IMR-90 (cell line): ENCODE results near the gene SLC9A5. TPM values are rescaled to one million over a fixed set of nuclear protein-coding genes. Genes with fewer than 3 reads are reported as not detected.
A peak's percentile ranks its signal among the peaks of the same experiment; 100 is the strongest.

Experiments
- ATAC-seq: fragments of 200-7000 bp; cut with Tn5 transposase; 2 replicates; pipeline ENCODE4 v1.9.1; 2020; ENCODE audit warnings: low read depth, mild to moderate bottlenecking, moderate library complexity
- BruUV-seq: library from RNA; stranded (reverse); fragments of 400-500 nt; replicated peaks from 2 replicates; lab custom pipeline; 2021; lab: Mats Ljungman, UMichigan
- CTCF ChIA-PET: fragments of 300-600 bp; formaldehyde crosslinking; extraction: SDS; loops from one replicate; lab custom pipeline; 2021; ENCODE audit warnings: antibody characterized with exemption; lab: Yijun Ruan, JAX
- POLR2A ChIA-PET: fragments of 300-600 bp; sonication (Branson Sonifier 250); formaldehyde crosslinking; loops from one replicate; lab custom pipeline; 2022; ENCODE audit warnings: antibody characterized with exemption; ENCODE audit not compliant: unreplicated experiment; lab: Charles Lee
- DNase-seq: peaks from one replicate; pipeline ENCODE4 v3.0.0; 2013
- H2AFZ ChIP-seq: replicated peaks from 2 replicates; pipeline ENCODE3; 2013; ENCODE audit warnings: low read length, mild to moderate bottlenecking; ENCODE audit not compliant: poor library complexity
- H2AK5ac ChIP-seq: 2 replicates; pipeline ENCODE4 v1.6.1; 2013; ENCODE audit warnings: low read depth, low read length, inconsistent platforms
- H2AK9ac ChIP-seq: replicated peaks from 2 replicates; pipeline ENCODE3; 2013; ENCODE audit warnings: mild to moderate bottlenecking, low read depth, low read length, moderate library complexity; ENCODE audit not compliant: poor library complexity
- H2BK120ac ChIP-seq: 2 replicates; pipeline ENCODE4 v1.6.1; 2013; ENCODE audit warnings: low read depth, low read length, inconsistent platforms
- H2BK15ac ChIP-seq: 3 replicates; pipeline ENCODE4 v1.6.1; 2013; ENCODE audit warnings: low read depth, low read length, inconsistent platforms
- H2BK20ac ChIP-seq: 2 replicates; pipeline ENCODE4 v1.6.1; 2013; ENCODE audit warnings: low read depth, mild to moderate bottlenecking, inconsistent platforms, low read length, moderate library complexity
- H2BK5ac ChIP-seq: 2 replicates; pipeline ENCODE4 v1.6.1; 2013; ENCODE audit warnings: mild to moderate bottlenecking, low read depth, low read length, inconsistent platforms; ENCODE audit not compliant: poor library complexity, severe bottlenecking
- H3K14ac ChIP-seq: replicated peaks from 2 replicates; pipeline ENCODE4 v1.6.1; 2013; ENCODE audit warnings: low read depth, low read length, inconsistent platforms
- H3K18ac ChIP-seq: 2 replicates; pipeline ENCODE4 v1.6.1; 2013; ENCODE audit warnings: low read depth, low read length, control low read depth
- H3K23ac ChIP-seq: 2 replicates; pipeline ENCODE4 v1.6.1; 2013; ENCODE audit warnings: low read depth, low read length, inconsistent platforms
- H3K27ac ChIP-seq: 2 replicates; pipeline ENCODE4 v1.5.1; 2013; ENCODE audit warnings: mild to moderate bottlenecking, control low read depth, low read length; ENCODE audit not compliant: insufficient read depth
- H3K27me3 ChIP-seq: 2 replicates; pipeline ENCODE4 v1.6.1; 2013; ENCODE audit warnings: low read length; ENCODE audit not compliant: control insufficient read depth, insufficient read depth
- H3K36me3 ChIP-seq: 2 replicates; pipeline ENCODE4 v1.6.1; 2013; ENCODE audit warnings: low read length, mixed read lengths; ENCODE audit not compliant: control insufficient read depth, insufficient read depth
- H3K4ac ChIP-seq: 2 replicates; pipeline ENCODE4 v1.6.1; 2013; ENCODE audit warnings: low read depth, low read length, inconsistent platforms
- H3K4me1 ChIP-seq: 2 replicates; pipeline ENCODE4 v1.6.1; 2013; ENCODE audit warnings: low read length, mixed read lengths; ENCODE audit not compliant: control insufficient read depth, insufficient read depth
- H3K4me2 ChIP-seq: 2 replicates; pipeline ENCODE4 v1.6.1; 2013; ENCODE audit warnings: low read depth, mild to moderate bottlenecking, control low read depth, low read length, moderate library complexity
- H3K4me3 ChIP-seq: 2 replicates; pipeline ENCODE4 v1.5.1; 2013; ENCODE audit warnings: low read depth, mild to moderate bottlenecking, control low read depth, low read length, moderate library complexity; ENCODE audit not compliant: insufficient read depth
- H3K56ac ChIP-seq: 2 replicates; pipeline ENCODE4 v1.6.1; 2013; ENCODE audit warnings: low read length, inconsistent platforms; ENCODE audit not compliant: insufficient read depth; ENCODE audit errors: extremely low read depth
- H3K79me1 ChIP-seq, 2 experiments: 2 replicates each; pipeline ENCODE4 v1.6.1; 2013; ENCODE audit warnings: low read length in 2 of 2, inconsistent platforms in 1 of 2, low read depth in 1 of 2
- H3K9ac ChIP-seq: 2 replicates; pipeline ENCODE4 v1.6.1; 2013; ENCODE audit warnings: low read depth, low read length, control low read depth
- H3K9me1 ChIP-seq: 2 replicates; pipeline ENCODE4 v1.6.1; 2013; ENCODE audit warnings: low read length, inconsistent platforms; ENCODE audit not compliant: insufficient read depth
- H3K9me3 ChIP-seq: 2 replicates; pipeline ENCODE4 v1.6.1; 2013; ENCODE audit warnings: low read length; ENCODE audit not compliant: control insufficient read depth, insufficient read depth
- H4K20me1 ChIP-seq: 2 replicates; pipeline ENCODE4 v1.6.1; 2013; ENCODE audit warnings: low read length, inconsistent platforms; ENCODE audit not compliant: insufficient read depth
- H4K5ac ChIP-seq: 2 replicates; pipeline ENCODE4 v1.6.1; 2013; ENCODE audit warnings: mild to moderate bottlenecking, low read depth, low read length, control low read depth
- H4K8ac ChIP-seq, 2 experiments: 2 replicates each; pipeline ENCODE4 v1.6.1; 2013; ENCODE audit warnings: low read depth in 2 of 2, low read length in 2 of 2, control low read depth in 1 of 2, inconsistent platforms in 1 of 2
- H4K91ac ChIP-seq: 2 replicates; pipeline ENCODE4 v1.6.1; 2013; ENCODE audit warnings: low read depth, low read length, inconsistent platforms; ENCODE audit not compliant: insufficient read depth
- RCOR1 ChIP-seq: IDR thresholded peaks from 2 replicates; pipeline ENCODE4 v1.6.1; 2012; ENCODE audit warnings: mild to moderate bottlenecking, low read length, improper control_type of control experiment; ENCODE audit not compliant: insufficient replicate concordance
- RFX5 ChIP-seq: IDR thresholded peaks from 2 replicates; pipeline ENCODE4 v1.8.0; 2012; ENCODE audit warnings: low read depth, mild to moderate bottlenecking, low read length, moderate library complexity
- SMC3 ChIP-seq: fragments of 150-350 bp; IDR thresholded peaks from 2 replicates; pipeline ENCODE4 v1.6.1; 2016; ENCODE audit warnings: low read depth, mild to moderate bottlenecking, antibody characterized with exemption, low read length, moderate library complexity
- WGBS, 2 experiments: methylation state at CpG; one replicate each; pipeline versions ENCODE4 v1.1.5 to v1.1.7; 2013; ENCODE audit warnings: missing lambda C conversion rate in 2 of 2; ENCODE audit not compliant: insufficient read length in 1 of 2; ENCODE audit errors: extremely low coverage in 2 of 2; 5-methylcytosine and 5-hydroxymethylcytosine counted together
- dilution Hi-C: fragments of 300-500 bp; cut with HindIII; formaldehyde crosslinking; loops from one replicate; pipeline ENCODE4 v1.14.3; 2018; ENCODE audit warnings: low sequenced_read_pairs; ENCODE audit not compliant: unreplicated experiment
- in situ Hi-C: fragments of 300-500 bp; cut with MboI; formaldehyde crosslinking; loops from 3 replicates; pipeline ENCODE4 v1.14.3; 2019; ENCODE audit warnings: low sequenced_read_pairs, inconsistent platforms, mixed read lengths
- intact Hi-C: fragments of 100-400 bp; cut with micrococcal nuclease; formaldehyde crosslinking; loops from 2 replicates; pipeline ENCODE4 v1.10.0; 2022
- polyA plus RNA-seq, 3 experiments: library from polyadenylated mRNA; depleted of rRNA; stranded (reverse); fragments of >200 nt; gene quantifications; 2 replicates each; pipeline ENCODE4 v1.2.3, GENCODE V29; 2012; ENCODE audit warnings: low replicate concordance in 1 of 3
- total RNA-seq: library from RNA; depleted of rRNA; stranded (reverse); fragments of >200 nt; gene quantifications from 2 replicates; pipeline ENCODE4 v1.2.3, GENCODE V29; 2012

SLC9A5 gene
- total and polyA plus RNA-seq, 2 of the 4 experiments (the other 2 are of a cell fraction) = 1.8 to 5.7 TPM

DNA sequence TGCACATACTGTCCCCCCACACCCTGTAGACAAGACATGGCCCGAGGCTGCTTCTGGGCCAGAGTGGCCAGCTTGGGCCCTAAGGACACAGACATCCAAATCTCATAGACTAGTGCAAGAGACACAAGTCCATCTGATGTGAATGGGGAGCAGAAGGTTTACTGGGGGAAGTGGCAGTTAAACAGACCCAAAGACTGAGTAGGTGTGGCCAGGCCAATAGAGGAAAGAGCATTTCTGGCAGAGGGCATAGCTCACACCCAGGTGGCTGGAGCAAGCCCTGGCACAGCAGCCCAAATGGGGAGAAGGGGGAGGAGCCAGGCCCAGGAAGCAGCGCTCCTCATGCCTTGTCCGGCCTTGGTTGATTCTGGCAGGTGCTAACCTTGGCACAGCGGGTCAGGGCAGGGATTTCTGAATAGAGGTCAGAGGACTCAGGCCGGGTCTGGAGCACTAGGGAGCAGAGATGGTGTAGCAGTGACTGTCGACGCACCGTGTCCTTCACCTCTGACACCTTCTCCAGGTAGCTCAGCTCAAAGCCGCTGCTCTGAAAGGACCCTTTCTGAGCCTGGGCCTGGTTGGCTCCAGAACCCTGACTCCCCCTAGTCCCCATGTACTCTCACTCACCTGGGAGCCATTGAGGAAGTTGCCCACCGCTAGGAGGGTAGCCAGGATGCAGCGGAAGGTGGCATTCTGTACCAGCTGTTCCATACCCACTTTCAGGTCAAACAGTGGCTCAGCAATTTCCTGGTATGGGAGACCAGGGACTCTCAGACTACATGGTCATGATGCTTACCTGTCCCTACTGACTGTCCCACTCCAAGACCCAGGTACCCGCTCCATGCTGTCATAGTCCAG is 17.7 kb upstream of the SLC9A5 start:
- Histone ChIP-seq H4K5ac (no peak overlapping the region), H4K8ac (no peak overlapping the region), H2BK120ac (no peak overlapping the region), H3K79me1 (peaks cover 19 to 62% of the 10 kb centered on the region in 2 experiments), H3K4me3 (no peak overlapping the region), H4K20me1 (peaks cover 7% of the 10 kb centered on the region; the same call in 1 of the 2 replicates), H3K36me3 (peaks cover 65% of the 10 kb centered on the region), H2AK5ac (no peak overlapping the region), H2BK5ac (no peak overlapping the region), H3K9ac (no peak overlapping the region), H3K9me1 (peaks cover 4% of the 10 kb centered on the region; the same call in 1 of the 2 replicates), H3K56ac (no peak overlapping the region), H3K4ac (no peak overlapping the region), H3K27me3 (no peaks in the 10 kb centered on the region), H2BK20ac (no peak overlapping the region), H3K18ac (no peak overlapping the region), H2BK15ac (no peak overlapping the region), H2AK9ac (no peak overlapping the region), H3K27ac (no peak overlapping the region), H3K4me2 (no peak overlapping the region), H2AFZ (peak overlapping the region; percentile 23), H3K9me3 (no peaks in the 10 kb centered on the region), H3K14ac (no peak overlapping the region), H3K4me1 (peaks cover 10% of the 10 kb centered on the region), H4K91ac (no peak overlapping the region), H3K23ac (no peak overlapping the region)
- 93% methylated on average over 3 of the region's 12 CpGs; no CpG with 5 or more reads in 1 of the 2 experiments for WGBS, 2 experiments
- no TSS peak for BruUV-seq
- in situ Hi-C loops (no loop called here), intact Hi-C loops (no loop called here), dilution Hi-C loops (no loop called here)
- CTCF ChIA-PET = no interaction called here
- DNase-seq (no peak), ATAC-seq (no peak)
- POLR2A ChIA-PET = no interaction called here
- no peak for TF ChIP-seq RCOR1
- TF ChIP-seq RFX5 = no peak
- no peak for TF ChIP-seq SMC3
